Esophagus squamous epithelium (tissue), 5 donors: ENCODE data around the gene HPS6. TPM values are rescaled to one million over a fixed set of nuclear protein-coding genes. Genes with fewer than 3 reads are reported as not detected.

Experiments used
- DNase-seq: peaks from one replicate; lab custom pipeline; 2025; lab: John Stamatoyannopoulos, UW
- H3K27ac ChIP-seq, 4 donors: fragments of 200-600 bp; sonication (generic); one replicate each; pipeline ENCODE4 v1.5.1; 2016 to 2019; ENCODE audit warnings: mild to moderate bottlenecking in 1 of 4
- H3K27me3 ChIP-seq, 4 donors: fragments of 200-600 bp; sonication (generic); 1 replicate in 3 of 4; 2 replicates in 1 of 4; pipeline versions ENCODE4 v1.5.1 to v1.6.0; 2017 to 2021; ENCODE audit warnings: antibody characterized with exemption in 1 of 4
- H3K36me3 ChIP-seq, 3 donors: fragments of 200-600 bp; sonication (generic); one replicate each; pipeline ENCODE4 v1.5.1; 2016 to 2019
- H3K4me1 ChIP-seq, 3 donors: fragments of 200-600 bp; sonication (generic); one replicate each; pipeline ENCODE4 v1.5.1; 2017 to 2019
- H3K4me3 ChIP-seq, 4 donors: fragments of 200-600 bp; sonication (generic); 1 replicate in 3 of 4; 2 replicates in 1 of 4; pipeline ENCODE4 v1.5.1; 2016 to 2019; ENCODE audit warnings: mild to moderate bottlenecking in 2 of 4, moderate library complexity in 1 of 4
- H3K9me3 ChIP-seq, 3 donors: fragments of 200-600 bp; sonication (generic); one replicate each; pipeline ENCODE4 v1.5.1; 2016 to 2019
- POLR2A ChIP-seq, 4 donors: fragments of 450-650 bp; IDR thresholded peaks; one replicate each; pipeline ENCODE4 v1.6.1; 2017; ENCODE audit warnings: antibody characterized with exemption in 4 of 4, mild to moderate bottlenecking in 4 of 4, moderate library complexity in 3 of 4
- WGBS, 2 donors: methylation state at CpG; one replicate each; pipeline ENCODE4 v1.1.5; 2018; 5-methylcytosine and 5-hydroxymethylcytosine counted together
- intact Hi-C: fragments of 100-400 bp; cut with DNase I; formaldehyde crosslinking; loops from one replicate; pipeline ENCODE4 v1.15.0; 2022
- total RNA-seq, 4 donors: library from RNA; depleted of rRNA; stranded (reverse); fragments of >200 nt; gene quantifications; one replicate each; pipeline ENCODE4 v1.1.0, GENCODE V29; 2016
- TF ChIP-seq, protein P1 (sequence below), 6 experiments: fragments of 450-650 bp in 4 of 6; fragments of 200-600 bp in 2 of 6; sonication (generic) in 2 of 6; IDR thresholded peaks; one replicate each; pipeline ENCODE4 v1.5.1; 2016 to 2019; ENCODE audit warnings: antibody characterized with exemption in 6 of 6, mild to moderate bottlenecking in 4 of 6, moderate library complexity in 4 of 6
- donor health status: DM: yes; HTN: yes; CAD: no.

Gene HPS6
- total RNA-seq, 4 donors from 2014 or later, result 22.7 to 29.4 (median 23.3) TPM

- Histone ChIP-seq H3K4me1 (no peaks in the 10 kb centered on the region), H3K27ac (no peak overlapping the region)
- 89 to 91% methylated on average over 8 of the region's 8 CpGs for WGBS, 2 donors
Observed at GRCh38 chr10:102086196-102086595, 21.0 kb downstream of the HPS6 start.

DNA sequence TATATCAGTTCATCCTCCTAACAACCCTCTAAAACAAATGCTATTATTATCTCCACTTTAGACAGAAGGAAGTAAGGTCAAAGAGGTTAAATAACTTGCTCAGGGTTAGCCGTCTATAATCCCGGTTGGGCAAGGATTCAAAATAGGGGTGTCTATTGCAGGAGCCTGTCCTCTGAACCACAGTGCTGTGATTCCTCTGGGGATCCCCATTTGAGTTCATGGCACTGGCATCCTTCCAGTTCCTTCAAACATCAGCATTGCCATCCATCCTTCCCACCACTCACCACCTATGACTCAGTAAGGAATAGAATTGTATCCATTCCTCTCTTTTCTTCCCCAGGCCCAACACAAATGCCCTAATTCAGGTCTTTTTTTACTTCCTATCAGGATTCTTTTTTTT, 25.6 kb downstream of the HPS6 start:
- no peaks in the 10 kb centered on the region for H3K27me3 ChIP-seq
- H3K9me3 ChIP-seq, result no peaks in the 10 kb centered on the region
- no peaks in the 10 kb centered on the region for H3K4me1 ChIP-seq
- no peak overlapping the region for H3K27ac ChIP-seq
- TF ChIP-seq, protein P1, sequence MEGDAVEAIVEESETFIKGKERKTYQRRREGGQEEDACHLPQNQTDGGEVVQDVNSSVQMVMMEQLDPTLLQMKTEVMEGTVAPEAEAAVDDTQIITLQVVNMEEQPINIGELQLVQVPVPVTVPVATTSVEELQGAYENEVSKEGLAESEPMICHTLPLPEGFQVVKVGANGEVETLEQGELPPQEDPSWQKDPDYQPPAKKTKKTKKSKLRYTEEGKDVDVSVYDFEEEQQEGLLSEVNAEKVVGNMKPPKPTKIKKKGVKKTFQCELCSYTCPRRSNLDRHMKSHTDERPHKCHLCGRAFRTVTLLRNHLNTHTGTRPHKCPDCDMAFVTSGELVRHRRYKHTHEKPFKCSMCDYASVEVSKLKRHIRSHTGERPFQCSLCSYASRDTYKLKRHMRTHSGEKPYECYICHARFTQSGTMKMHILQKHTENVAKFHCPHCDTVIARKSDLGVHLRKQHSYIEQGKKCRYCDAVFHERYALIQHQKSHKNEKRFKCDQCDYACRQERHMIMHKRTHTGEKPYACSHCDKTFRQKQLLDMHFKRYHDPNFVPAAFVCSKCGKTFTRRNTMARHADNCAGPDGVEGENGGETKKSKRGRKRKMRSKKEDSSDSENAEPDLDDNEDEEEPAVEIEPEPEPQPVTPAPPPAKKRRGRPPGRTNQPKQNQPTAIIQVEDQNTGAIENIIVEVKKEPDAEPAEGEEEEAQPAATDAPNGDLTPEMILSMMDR (IDR thresholded peaks at IDR 0.05), result no peak
- TF ChIP-seq POLR2A (IDR thresholded peaks at IDR 0.05), result no peak
- 40 to 41% methylated on average over 2 of the region's 2 CpGs for WGBS, 2 donors
- H3K36me3 ChIP-seq, result no peaks in the 10 kb centered on the region
- no peak for DNase-seq
- H3K4me3 ChIP-seq, result no peak overlapping the region
- intact Hi-C loops, result no loop called here

More at GRCh38 chr10:102086196-102086595, 21.0 kb downstream of the HPS6 start:
- H3K36me3 ChIP-seq, result no peaks in the 10 kb centered on the region
- intact Hi-C loops, result no loop called here
- no peaks in the 10 kb centered on the region for H3K9me3 ChIP-seq
- DNase-seq, result no peak
- no peaks in the 10 kb centered on the region for H3K27me3 ChIP-seq
- TF ChIP-seq, protein P1 (IDR thresholded peaks at IDR 0.05), result no peak
- no peak for TF ChIP-seq POLR2A (IDR thresholded peaks at IDR 0.05)
- no peak overlapping the region for H3K4me3 ChIP-seq

DNA sequence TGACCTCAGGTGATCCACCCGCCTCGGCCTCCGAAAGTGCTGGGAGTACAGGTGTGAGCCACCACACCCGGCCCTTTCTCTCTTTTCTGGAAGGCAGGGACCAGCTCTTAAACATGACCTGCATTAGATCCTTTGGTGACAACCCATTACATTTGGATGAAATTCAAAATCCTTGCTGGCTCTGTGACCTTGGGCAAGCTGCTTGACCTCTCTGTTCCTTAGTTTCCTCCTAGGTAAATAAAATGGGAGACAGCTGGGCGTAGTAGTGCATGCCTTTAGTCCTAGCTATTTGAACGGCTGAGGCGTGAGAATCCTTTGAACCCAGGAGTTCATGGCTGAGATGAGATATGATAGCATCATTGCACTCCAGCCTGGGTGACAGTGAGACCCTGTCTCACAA, 31.3 kb downstream of the HPS6 start:
- Histone ChIP-seq H3K27ac (no peak overlapping the region), H3K36me3 (peaks cover 0 to 29% (median 0%) of the 10 kb centered on the region in 3 donors), H3K4me1 (no peaks in the 10 kb centered on the region), H3K4me3 (no peak overlapping the region), H3K27me3 (no peaks in the 10 kb centered on the region), H3K9me3 (no peaks in the 10 kb centered on the region)
- TF ChIP-seq, protein P1 (IDR thresholded peaks at IDR 0.05), result no peak
- no peak for TF ChIP-seq POLR2A (IDR thresholded peaks at IDR 0.05)
- intact Hi-C loops, result no loop called here
- DNase-seq, result no peak
- WGBS, 2 donors, result 96 to 99% methylated on average over 5 to 7 of the region's 7 CpGs

DNA sequence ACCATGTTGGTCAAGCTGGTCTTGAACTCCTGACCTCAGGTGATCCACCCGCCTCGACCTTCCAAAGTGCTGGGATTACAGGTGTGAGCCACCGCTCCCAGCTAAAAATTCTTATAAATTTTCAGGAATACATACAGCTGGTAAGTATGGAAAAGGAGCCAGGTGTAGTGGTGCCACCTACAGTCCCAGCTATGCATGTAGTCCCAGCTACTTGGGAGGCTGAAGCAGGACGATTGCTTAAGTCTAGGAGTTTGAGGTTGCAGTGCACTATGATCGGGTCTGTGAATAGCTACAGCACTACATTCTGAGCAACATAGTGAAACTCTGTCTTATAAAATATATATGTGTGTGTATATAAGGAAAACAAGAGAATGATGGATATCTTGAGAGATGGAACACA, 36.0 kb downstream of the HPS6 start:
- intact Hi-C loops, result no loop called here
- Histone ChIP-seq H3K27me3 (no peaks in the 10 kb centered on the region), H3K27ac (no peak overlapping the region), H3K4me3 (no peak overlapping the region), H3K9me3 (no peaks in the 10 kb centered on the region), H3K4me1 (no peaks in the 10 kb centered on the region), H3K36me3 (peaks cover 0 to 44% (median 0%) of the 10 kb centered on the region in 3 donors)
- WGBS, 2 donors, result 80 to 88% methylated on average over 5 of the region's 5 CpGs
- no peak for DNase-seq
- no peak for TF ChIP-seq POLR2A (IDR thresholded peaks at IDR 0.05)
- TF ChIP-seq, protein P1 (IDR thresholded peaks at IDR 0.05), result no peak

DNA sequence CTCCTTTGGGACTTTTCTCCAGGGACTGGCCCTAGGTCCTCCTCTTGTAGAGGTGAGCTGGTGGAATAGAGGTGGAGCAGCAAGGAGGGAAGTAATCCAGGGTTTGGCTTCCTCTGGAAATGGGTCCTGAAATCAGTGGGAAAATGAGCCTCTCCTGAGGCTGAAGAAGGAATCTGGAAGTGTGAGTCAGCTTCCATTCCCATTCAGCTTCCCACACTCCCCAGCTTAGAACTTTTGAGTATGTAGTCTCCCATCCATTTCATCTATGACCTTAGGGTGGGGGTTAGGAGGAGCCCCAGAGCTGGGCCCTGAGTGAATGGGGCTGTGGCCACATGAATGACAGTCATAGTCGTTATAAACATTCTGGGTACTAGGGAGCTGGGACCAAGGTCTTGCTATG, 37.3 kb downstream of the HPS6 start:
- TF ChIP-seq, protein P1 (IDR thresholded peaks at IDR 0.05), result no peak
- TF ChIP-seq POLR2A (IDR thresholded peaks at IDR 0.05), result no peak
- Histone ChIP-seq H3K9me3 (no peaks in the 10 kb centered on the region), H3K4me1 (no peaks in the 10 kb centered on the region), H3K27ac (no peak overlapping the region), H3K4me3 (no peak overlapping the region), H3K36me3 (peaks cover 0 to 50% (median 5%) of the 10 kb centered on the region in 3 donors), H3K27me3 (no peaks in the 10 kb centered on the region)
- intact Hi-C loops, result no loop called here
- WGBS, 2 donors, result no CpG with 5 or more reads among the region's 1 CpG
- no peak for DNase-seq
